HG03432 (cell line): ENCODE data around the gene ARFGAP1.

Source experiments
- ATAC-seq: cut with Tn5 transposase; IDR thresholded peaks from one replicate; pipeline ENCODE4 v1.9.1; 2021; ENCODE audit warnings: mild to moderate bottlenecking, moderate library complexity; ENCODE audit not compliant: unreplicated experiment

Gene ARFGAP1

DNA sequence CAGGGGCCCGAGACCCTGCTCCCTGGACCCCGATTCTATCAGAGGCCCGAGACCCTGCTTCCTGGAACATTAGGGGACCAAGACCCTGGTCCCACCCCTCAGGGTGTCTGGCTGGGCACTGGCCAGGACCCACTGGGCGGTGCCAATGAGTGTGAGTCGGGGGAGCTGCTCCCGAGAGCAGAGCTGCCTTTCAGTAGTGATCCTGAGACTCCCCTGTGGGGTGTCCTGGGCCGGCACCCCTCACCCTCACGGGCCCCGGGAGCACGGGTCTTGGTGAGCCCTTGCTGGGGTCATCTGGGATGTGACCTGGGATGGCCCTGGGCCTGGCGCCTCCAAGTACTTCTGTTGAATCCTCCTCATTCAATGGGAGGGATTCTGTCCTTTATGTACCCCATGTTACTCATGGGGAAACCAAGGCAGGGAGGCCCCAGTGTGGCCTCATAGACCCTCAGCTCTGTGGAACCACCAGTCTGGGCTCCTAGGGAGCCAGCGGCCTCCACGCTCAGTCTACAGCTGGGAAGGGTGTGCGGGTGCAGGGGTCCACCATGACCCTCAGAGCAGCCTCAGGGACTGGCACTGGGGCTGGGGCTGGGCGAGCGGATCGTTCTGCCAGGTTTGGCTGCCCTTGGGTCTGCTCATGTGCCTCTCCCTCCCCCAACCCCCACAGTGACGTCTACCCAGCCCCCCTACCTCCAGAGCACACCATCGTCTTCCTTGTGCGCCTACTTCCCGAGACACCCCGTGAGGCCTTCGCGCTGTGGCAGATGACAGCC is 46.0 kb downstream of the ARFGAP1 start:
- no peak for ATAC-seq

GRCh38 chr20:63319164-63320040 is 46.8 kb downstream of the ARFGAP1 start:
- ATAC-seq: no peak

GRCh38 chr20:63320041-63320511 is 47.5 kb downstream of the ARFGAP1 start:
- no peak for ATAC-seq

DNA sequence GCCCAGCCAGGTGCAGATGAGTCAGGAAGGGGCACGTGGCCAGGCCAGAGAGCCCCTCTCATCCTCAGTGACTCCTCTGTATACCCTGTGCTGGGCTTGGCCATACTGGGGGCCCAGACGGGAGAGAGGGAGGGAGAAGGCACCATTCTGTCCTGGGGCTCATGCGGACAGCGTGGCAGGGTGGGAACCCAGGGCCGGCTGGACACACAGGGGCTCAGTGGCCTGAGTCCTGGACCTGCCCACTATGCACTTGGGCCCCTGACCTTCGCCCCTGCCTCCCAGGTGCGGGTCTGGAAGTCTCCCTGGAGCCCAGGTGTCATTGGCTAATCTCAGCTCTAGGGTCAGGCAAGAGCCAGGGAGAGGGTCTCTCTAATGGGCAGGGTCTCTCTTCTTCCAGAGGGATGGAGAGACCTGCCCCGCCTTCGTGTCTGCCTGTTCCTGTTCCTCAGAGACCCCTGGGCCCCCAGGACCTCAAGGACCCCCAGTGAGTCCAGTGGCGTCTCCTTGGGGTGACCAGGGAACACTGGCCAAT is 48.1 kb downstream of the ARFGAP1 start:
- ATAC-seq: no peak

GRCh38 chr20:63321148-63321831 is 48.7 kb downstream of the ARFGAP1 start:
- no peak for ATAC-seq

DNA sequence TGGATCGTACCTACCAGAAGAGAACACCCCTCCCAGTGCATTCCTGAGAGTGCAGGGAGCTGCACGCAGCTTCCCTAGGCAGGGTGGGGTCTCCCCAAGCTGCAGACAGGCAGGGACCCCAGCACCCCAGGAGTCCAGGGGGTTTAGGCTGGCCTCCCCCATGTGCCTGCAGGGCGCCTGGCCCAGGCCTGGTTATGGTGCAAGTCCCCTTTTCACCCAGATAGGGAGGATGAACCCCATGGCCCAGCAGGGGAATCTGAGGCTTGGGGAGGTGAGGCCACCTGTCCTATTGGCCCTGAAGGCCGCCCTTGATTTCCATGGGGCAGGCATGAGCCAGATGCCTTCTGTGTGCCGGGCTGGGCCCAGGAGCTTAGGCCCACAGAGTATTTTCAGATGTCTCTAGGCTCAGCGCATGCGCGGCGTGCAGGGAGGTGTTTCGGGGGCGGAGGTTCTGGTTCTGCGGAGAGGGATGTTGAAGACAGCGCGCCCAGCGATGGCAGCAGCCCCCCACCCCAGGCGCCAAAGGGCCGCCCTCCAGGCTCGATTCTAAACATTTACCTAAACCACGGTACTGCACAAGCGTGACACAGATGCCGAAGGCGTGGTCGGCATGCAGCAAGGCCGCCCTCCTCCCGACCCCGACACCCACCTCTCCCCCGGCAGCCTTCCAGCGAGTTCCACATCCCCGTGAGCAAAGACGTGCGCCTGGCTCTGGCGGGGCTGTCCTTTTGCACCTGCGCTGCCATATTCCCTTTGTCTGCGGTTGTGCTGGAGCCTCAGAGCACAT is 49.7 kb downstream of the ARFGAP1 start:
- no peak for ATAC-seq

GRCh38 chr20:63322933-63323273 is 50.3 kb downstream of the ARFGAP1 start:
- no peak for ATAC-seq

GRCh38 chr20:63323357-63323981 is 50.9 kb downstream of the ARFGAP1 start:
- ATAC-seq: no peak

DNA sequence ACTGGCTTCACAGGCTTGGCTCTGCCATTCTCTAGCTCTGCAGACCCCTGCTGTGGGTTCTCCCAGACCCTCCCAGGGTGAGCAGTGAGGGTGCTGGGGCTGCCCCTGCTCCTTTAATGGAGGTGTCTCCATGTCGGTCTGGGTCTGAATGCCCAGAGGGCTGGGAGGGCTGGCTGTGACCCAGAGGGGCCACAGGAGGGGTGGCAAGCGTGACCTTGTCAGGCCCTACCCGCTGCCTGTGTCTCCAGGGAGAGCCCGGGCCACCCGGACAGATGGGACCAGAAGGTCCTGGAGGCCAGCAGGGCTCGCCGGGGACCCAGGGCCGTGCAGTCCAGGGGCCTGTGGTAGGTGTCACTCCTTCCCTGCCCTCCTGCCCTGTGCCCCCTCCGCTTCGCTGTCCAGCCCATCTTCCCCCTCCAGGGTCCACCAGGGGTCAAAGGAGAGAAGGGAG is 52.4 kb downstream of the ARFGAP1 start:
- ATAC-seq: no peak

DNA sequence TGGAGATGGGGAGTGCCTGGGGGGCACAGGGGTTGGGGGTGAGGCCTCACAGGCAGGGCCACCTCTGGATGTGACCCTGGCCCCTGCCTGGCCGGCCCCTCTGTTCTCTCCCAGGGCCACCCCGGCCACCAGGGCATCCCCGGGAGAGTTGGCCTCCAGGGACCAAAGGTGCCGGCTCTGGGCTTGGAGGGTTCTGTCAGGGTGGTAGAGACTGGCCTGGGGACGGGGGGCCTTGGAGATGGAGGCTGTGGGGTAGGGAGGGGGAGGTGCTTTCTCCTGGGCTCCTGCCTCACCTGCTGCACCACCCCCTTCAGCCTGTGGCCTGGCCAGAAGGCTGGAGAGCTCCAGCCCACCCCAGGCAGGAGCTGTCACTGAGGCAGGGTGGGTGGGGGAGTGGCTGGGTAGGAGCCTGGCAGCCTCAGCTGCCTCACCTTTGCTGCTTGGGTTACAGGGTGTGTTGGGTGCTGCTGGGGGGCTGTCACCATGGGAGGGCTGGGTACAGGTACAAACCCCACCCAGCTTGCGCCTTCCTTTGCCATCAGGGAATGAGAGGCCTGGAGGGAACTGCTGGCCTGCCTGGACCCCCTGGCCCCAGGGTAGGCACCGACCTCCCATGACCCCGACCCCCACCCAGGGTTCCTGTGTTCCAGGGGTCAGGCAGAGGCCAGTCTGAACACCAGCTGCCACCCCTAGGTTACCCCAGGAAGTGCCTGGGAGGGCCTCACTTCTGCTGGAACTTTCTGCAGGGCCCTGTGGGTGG is 53.1 kb downstream of the ARFGAP1 start:
- ATAC-seq: no peak

DNA sequence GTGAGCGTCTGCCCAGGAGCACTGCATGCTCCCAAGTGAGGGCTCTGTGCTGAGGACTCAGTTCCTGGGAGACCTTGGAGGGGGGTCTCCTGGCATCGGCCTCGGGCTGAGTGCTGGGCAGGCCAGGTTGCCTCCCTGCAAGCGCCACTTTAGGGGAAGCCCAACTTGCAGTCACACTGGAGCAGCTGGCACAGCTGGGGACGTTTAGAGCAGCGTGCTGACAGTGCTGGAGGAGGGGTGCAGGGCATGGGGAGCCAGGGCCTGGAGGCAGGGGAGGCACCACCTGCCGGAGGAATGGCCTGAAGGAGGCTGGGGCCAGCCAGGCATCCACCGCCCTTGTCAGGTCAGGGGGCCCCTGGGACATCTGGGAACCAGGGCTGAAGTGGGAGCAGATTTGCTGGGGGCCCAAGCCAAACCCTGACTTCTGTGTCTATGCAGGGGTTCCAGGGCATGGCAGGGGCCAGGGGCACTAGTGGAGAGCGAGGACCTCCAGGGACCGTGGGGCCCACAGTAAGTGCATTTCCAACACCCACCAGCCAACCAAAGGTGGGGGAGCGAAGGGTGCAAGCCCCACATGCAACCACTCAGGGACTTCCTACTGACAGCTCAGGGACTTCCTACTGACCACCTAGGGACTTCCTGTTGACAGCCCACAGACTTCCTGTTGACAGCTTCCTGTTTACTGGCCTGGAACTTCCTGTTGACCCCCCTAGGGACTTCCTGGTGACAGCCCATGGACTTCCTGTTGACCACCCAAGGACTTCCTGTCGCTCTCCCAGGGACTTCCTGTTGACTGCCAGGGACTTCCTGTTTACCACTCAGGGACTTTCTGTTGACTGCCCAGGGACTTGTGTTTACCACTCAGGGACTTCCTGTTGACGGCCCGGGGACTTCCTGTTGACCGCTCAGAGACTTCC is 54.0 kb downstream of the ARFGAP1 start:
- no peak for ATAC-seq

DNA sequence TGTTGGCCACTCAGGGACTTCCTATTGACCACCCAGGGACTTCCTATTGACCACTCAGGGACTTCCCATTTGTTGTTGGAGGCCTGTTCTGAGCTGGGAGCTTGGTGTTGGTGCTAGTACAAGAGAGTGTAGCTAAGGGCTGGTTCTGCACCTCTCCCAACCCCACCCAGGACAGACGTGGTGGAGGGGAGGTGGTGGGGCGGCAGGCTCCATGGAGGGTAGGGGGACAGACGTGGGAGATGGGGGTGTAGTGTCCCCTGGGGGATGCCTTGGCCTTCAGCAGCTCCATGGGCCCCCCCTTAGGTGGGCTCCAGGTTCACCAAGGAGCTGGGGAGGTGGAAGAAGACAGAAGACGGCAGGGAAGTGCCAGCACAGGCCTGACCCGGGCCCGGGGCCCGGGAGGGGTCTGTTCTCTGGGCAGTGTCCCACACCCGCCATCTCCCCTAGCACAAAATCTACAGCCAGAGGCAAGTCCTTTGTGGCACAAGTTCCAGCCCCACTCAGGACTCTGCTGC is 54.7 kb downstream of the ARFGAP1 start:
- ATAC-seq: no peak

GRCh38 chr20:63328026-63328700 is 55.5 kb downstream of the ARFGAP1 start:
- ATAC-seq: no peak

GRCh38 chr20:63328718-63329275 is 56.2 kb downstream of the ARFGAP1 start:
- no peak for ATAC-seq

- ATAC-seq: no peak
These were observed 56.9 kb downstream of the ARFGAP1 start for GRCh38 chr20:63329331-63330083.

GRCh38 chr20:63330084-63330760 is 57.6 kb downstream of the ARFGAP1 start:
- no peak for ATAC-seq
